Urothelium cell line (cell line): ENCODE results near the gene TUBB4B.

Source experiments
- DNase-seq: peaks from one replicate; pipeline ENCODE4 v3.0.0; 2011; ENCODE audit warnings: low spot score, mixed read lengths
- FAIRE-seq: peaks from 2 replicates; lab custom pipeline; 2011; peaks lifted over from hg19 to GRCh38; lab: Jason Lieb, UNC

The TUBB4B gene

DNA sequence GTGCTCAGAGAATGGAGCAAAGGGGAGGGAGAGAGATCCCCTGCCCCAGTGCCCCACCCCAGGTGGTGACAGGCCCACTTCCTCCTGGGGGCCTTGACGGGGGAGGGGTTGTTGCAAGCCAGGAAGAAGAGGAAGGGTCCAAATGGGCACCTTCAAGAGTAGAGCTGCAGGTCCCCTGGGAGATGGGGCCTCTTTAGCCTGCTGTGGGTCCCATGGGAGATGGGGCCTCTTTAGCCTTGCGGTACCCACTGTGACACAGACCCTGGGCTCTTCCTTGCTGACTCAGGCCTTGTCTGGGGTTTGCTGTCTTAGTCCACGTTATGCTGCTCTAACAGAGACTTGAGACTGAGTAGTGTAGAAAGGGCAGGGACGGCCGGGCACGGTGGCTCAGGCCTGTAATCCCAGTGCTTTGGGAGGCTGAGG lies 26.9 kb downstream of the TUBB4B start:
- DNase-seq (no peak), FAIRE-seq (no peak)

DNA sequence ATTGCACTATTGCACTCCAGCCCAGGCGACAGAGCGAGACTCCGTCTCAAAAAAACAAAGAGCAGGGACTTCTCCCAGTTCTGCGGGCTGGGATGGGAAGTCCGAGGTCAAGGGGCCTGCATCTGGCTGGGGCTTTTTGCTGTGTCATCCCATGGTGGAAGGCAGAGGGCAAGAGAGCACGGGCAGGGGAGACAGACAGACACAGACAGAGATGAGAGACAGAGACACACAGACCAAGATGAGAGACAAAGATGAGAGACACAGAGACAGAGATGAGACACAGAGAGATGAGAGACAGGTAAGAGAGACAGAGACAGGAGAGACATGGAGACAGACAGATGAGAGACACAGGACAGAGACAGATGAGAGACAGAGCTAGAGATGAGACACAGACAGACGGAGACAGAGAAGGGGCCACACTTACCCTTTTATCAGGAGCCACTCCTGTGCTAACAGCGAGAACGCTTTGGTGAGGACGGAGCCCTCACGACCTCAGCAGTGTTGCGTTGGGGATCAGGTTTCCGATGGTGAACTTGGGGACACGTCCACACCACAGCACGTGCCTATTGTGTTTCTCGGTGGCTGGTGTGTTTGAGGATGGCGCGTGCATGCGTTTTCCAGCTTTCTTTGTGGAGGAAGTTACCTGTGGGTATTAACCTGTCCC lies 27.6 kb downstream of the TUBB4B start:
- FAIRE-seq (no peak), DNase-seq (no peak)

DNA sequence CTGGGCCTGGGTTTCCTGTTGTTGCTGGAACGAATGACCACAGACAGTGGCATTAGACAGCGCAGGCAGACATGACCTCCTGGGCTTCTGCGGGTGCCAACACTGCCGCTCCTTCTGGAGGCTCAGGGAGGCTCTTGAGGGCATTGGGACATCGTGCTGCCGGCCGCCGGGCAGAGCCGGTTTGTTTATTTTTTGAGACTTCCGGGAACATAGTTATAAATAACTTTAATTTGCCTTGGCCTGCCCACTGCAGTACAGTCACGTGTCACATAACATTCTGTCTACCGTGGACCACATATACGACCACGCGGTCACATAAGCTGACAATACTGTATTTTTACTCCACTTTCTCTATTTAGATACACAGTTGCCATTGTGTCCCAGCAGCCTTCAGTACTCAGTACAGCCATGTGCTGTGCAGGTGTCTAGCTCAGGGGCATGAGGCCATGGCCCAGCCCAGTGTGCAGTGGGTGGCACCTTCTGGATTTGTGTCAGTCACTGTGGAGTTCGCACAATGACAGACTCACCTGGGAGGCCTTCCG lies 28.2 kb downstream of the TUBB4B start:
- FAIRE-seq (no peak), DNase-seq (no peak)

DNA sequence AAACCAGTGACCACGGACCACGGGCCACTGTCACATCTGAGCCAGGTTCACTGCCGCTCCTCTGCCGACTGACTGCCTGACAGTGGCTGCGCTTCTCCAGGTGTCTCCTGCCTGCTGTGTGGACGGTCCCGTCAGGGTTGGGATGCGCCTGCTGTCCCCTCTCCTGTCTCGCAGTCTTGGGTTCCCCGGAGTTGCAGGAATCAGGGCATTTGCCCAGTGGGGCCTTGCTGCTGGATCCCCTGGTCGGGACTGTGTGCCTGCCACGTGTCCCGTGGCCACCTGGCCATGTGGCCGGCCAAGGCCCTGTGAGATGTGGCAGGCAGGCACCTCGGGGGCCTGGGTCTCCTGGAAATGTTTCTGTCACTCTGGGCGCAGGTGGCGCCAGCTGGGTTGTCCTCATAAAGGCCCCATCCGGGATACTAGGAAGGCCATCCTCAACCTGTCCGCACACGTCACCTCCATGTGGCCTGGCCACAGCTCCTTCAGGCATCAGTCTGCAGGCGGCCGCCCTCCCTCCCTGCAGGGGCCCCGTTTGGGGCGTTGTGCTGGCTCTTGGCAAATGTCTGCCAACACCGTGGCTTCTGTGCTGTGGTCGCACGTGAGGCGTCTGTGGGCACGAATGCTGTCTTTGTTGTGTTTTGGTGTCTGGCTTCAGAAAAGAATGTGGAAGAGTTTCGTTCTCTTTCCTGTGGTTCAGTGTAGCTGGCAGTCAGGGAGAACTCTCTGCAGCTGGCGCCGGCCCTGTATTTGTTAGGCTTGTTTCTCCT lies 30.0 kb downstream of the TUBB4B start:
- no peak for FAIRE-seq
- DNase-seq = no peak

DNA sequence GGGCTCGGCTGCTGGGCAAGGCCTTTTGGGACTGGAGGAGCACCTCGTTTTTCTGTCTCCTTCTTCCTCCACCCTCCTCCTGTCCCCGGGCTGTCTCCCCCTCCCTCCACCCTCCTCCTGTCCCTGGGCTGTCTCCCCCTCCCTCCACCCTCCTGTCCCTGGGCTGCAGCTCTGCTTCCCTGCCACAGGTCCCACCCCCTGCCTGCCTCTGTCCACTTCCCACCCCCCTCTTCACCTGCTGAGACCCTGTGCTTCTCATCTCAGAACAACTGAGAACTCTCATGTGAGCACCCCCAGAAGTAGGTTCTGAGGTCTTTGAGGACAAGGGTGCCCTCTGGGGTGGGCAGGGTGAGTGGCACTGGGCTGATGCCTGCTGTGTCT lies 30.6 kb downstream of the TUBB4B start:
- DNase-seq (no peak), FAIRE-seq (no peak)

DNA sequence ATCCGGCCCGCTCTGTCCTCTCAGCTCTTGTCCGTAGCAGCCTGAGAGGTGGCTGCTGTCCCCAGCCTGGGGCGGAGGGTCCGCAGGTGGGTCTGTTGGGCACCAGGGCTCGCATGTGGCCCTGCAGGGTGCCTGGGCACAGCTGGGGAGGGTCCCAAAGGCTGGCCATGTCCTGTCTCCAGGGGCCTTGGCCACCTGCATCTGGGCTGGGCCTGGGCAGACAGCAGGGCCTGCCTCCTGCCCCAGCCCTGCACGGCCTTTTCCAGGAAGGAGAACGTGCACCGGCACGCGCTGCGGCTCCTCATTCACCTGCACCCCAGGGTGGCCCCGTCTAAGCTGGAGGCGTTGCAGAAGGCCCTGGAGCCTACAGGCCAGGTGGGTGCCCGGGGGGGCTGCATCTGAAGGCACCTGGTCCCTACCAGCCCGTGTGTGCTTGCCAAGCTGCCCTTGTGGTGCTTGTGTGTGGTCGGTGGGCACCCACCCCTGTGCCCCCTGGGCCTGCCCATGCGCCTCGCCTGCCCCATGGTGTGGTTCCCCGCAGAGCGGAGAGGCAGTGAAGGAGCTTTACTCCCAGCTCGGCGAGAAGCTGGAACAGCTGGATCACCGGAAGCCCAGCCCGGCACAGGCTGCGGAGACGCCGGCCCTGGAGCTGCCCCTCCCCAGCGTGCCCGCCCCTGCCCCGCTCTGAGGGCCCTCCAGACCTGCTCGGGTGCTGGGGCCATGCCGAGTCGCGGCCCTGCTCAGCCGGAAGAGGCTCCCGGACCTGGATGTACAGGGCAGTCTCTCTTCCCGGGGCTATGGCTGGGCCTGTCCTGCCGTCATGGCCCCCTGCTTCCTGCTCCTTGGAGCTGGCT lies 31.4 kb downstream of the TUBB4B start:
- FAIRE-seq (no peak), DNase-seq (no peak)

DNA sequence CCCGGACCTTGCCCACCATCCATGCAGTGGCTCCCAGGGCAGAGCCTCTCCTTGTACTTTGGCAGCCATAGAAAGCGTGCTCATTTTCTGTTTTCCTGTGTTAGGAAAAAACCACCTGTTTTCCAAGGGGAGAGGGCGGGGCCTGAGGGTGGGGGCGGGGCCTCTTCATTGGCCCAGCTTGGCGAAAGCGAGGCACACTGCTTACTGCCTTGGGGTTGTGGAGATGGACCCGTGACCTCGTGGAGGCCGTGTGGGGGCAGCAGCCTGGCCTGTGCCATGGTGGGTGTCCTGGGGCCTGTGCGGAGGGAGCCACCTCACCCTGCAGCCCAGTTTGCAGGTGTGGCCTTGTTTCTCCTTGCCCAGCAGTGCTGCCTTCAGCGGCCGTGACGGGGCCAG lies 32.0 kb downstream of the TUBB4B start:
- DNase-seq (no peak), FAIRE-seq (no peak)

DNA sequence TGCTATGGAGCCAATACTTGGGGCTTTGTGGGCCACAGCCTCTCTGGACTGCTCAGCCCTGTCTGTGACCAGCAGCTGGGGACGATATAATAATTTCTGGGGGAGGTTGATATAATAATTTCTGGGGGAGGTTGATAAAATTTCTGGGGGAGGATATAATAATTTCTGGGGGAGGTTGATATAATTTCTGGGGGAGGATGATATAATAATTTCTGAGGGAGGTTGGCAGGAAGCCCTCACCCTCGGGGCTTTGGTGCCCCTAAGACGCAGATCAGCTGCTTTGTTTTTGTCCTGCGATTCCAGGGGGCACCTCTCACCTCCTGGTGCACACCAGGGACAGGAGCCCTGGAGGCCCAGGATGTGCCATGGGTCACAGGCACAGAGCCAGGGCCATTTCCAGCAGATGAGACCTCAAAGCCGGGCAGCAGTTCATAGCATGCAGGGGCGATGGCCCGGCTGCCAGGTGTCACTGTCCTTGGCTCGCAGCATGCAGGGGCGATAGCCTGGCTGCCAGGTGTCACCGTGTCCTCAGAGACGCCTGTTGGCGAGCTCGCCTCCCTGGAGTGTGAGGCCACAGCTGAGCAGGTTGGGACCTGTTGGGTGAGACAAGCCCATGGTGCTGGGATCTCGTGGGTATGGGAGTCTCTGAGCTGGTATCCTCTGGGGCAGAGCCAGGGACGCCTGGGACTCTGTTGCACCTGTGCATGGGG lies 32.7 kb downstream of the TUBB4B start:
- no peak for DNase-seq
- FAIRE-seq = no peak

DNA sequence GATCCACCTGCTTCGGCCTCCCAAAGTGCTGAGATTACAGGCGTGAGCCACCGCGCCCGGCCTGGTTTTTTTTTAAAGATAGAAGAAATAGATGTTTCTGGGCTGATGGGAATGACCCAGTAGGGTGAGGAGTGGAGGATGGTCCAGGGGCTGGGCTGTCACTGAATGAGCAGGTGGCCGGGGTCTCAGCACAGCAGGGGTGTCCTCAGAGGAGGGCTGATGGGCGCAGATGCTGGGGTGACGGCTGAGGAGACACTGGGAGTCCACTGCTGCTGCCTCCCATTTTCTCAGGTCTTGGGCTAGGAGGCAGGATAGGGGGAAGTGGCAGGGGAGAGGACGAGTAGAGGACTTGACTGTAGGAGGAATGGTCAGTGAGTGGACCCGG lies 34.1 kb downstream of the TUBB4B start:
- no peak for FAIRE-seq
- no peak for DNase-seq

DNA sequence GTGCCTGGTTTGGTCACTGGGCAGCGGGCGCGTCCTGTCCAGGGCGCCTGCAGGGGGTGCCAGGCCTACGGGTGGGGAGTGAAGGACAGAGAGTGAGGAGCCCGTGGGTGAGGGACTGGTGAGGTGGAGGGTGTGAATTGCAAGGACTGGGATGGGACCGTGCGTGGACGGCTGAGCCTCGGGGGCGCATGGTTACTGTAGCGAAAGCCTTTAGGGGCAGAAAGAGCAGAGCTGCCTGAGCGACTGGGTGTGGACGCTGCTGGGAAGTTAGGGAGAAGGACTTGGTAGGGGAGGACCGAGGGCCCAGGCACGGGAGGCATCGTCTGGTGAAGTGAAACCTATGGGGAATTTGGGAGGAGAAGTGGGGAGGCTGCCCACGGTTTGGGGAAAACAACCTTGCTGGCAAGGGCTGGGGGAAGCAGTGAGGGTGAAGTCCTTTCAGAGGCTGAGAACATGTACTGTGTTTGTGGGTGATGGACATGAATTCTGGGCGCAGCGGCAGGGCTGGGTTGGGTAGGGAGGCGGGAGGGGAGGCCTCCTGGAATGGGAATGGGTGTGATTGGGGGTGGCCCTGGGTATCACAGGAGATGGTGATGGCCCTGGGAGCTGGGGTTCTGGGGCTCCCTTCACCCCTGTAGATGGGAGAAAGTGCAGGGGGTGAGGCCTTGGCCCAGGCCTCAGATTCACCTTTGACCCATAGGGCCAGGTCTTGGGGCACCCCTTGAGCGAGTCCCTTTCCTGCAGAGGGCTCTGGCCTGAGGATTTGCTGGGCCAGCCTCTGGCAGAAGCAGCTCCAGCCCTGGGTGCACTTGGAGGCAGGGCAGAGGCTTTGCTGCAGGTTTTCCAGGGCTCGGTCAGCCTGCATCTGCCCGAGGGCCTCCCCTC lies 34.7 kb downstream of the TUBB4B start:
- DNase-seq (no peak), FAIRE-seq (no peak)

DNA sequence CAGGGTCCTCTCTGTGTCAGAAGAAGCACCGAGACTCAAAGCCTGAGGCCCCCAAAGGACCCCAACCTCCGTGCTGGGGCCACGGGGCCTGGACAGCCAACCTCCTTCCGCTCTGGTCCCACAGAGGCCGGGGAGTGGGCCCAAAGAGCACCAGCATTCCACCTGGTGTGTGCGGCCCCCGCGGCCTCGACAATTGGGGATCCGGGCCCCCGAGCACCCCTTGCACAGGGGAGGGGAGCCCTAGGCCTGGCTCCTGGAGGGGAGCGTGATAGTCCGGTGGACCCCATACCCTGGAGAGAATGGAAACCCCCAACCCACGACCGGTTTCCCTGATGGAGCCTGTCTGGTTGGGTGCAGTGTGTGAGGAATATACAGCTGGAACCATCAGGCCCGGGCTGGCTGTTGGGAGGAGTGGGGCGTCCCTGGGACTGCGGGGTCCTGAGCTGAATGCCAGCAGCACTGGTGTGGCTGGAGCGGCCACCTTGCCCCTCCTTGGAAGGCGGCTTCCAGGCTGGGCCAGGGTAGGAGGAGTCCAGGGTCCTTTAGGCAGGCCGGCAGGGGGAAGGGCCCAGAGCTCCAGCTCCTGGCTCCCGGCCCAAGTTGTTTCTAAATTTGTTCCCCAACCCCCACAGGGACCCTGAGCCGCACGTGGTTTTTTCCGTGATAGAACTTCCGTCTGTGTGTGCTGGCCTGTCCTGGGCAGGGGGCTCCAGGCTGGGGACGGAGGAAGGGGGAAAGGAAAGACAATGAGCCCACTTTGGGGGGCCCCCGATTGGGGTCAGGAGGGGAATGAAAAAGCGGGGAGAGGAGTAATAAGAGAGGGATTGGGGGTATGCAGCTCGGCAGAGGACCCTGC lies 35.6 kb downstream of the TUBB4B start:
- DNase-seq (peak; percentile 80), FAIRE-seq (no peak)

DNA sequence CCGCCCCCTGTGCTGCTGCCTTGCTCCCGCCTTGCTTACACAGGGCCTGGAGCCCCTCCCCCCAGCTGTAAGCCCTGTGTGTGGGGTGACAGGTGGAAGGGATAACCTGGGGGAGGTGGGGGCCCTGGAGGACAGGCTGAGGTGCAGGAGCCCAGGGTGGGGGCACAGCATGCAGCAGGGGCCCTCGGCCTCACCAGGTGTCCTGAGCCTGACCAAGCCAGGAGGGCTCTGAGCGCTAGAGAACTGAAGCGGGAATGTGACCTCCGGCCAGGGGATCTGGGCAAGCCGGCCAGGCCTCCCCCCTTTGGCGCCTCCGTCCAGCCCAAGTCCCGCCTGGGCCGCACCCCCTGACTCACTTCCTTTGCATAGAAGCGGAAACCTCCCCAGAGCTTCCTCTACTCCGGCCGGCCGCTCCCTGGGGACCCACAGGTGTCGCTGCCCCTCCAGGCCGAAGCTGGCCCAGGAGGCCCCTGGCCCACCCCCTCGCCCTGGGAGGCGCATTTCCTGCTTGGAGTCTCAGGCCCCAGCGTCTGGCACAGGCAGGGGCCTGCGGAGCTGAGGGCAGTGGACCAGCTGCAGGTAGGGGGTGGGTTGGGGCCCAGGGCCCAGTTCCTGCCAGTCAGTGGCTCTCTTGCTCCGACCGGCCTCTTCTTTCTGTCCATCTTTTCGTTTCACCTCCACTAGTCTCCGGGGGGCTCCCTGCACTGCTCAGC lies 36.4 kb downstream of the TUBB4B start, which contains the start of gene TOR4A:
TSS of gene TOR4A (plus strand) at position 398 of the 713 bp plus-strand sequence. CDS start 964 bp downstream, outside the sequence.
- FAIRE-seq (no peak), DNase-seq (peak; percentile 91)

DNA sequence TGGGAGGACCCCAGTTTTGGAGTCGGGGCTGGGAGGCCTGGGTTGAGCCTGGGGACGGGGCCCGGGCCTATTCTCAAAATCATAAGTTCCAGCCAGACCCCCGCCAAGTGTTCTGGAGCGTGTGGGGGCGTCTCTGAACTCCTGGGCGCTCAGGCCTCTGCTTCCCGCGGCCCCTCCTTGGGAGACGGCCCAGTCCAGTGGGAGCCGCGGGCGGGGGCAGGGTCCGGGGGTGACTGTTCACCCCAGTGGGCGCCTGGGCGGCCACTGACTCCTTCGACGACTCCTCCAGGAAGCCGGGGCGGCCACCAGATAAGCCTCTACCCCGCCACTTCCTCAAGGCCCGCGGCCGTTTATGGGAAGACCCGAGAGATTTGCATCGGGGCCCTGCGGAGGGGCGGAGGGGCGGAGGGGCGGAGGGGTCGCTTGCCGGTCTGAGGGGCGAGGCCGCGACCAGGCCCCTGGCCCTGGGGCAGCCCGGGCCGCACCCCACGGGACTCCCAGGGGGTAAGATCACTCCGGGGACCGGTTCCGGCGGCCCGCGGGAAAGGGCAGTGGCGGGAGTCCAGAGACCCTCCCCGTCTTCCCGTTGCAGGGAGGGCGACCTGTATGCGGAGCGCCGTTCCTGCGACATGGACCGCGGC lies 37.1 kb downstream of the TUBB4B start:
- FAIRE-seq (no peak), DNase-seq (no peak)

DNA sequence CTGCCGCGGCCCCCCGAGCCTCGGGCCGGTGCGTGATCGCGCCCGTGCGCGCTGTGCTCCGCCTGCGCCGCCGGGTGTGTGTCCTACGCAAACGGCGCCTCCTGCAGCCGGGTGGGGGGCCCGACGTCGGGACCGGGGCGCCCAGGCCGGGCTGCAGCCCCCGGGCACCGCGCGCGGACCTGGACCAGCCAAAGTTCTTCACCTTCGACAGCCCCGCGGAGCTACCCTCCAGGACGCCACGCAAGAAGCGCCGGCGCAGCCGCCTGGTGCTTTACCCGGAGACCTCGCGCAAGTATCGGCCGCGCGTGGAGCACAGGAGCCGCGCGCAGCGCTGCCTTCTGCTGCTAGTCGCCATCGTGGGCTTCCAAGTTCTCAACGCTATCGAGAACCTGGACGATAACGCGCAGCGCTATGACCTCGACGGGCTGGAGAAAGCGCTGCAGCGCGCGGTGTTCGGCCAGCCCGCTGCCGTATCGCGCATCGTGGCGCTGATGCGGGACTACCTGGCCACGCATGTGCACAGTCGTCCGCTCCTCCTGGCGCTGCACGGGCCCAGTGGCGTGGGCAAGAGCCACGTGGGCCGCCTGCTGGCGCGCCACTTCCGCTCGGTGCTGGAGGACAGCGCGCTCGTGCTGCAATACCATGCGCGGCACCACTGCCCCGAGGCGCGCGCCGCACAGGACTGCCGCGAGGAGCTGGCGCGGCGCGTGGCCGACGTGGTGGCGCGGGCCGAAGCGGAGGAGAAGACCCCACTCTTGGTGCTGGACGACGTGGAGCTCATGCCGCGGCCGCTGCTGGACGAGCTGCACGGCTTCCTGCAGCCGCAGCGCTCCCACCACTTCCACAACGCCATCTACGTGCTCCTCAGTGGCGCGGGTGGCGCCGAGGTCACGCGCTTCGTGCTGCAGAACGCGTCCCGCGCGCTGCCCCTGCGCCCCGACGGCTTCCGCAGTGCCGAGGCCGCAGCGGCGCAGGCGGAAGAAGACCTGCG lies 37.9 kb downstream of the TUBB4B start:
- no peak for FAIRE-seq

DNA sequence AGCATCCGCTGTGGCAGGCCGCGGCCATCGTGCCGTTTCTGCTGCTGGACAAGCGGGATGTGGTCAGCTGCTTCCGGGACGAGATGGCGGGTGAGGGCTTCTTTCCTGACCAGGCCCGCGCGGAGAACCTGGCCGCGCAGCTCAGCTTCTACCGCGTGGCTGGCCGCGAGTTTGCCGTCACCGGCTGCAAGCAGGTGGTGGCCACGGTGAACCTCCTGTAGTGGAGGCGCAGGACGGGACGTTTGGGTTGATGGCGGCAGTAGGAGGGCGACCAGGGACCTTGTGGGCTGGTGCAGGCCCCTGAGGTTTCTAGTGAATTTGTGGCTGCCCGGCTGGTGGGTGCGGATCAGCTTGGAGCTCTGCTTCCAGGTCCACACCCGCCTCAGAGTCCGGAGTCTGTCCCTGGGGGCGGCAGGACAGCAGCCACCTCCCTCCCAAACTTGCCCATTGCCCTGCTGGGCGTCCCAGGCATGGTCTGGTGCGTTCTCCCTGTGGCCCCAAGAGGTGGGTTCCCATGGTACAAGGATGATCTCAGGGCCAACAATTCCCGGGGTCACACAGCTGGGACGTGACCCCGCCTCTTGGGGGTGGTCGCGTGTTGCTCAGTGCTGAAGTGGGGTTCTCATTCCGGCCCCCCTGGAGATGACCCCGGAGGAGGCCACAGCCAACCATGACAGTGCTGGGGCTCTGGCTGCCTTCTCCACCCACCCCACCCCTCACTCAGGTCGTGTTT lies 38.8 kb downstream of the TUBB4B start:
- no peak for FAIRE-seq

More for the DNA sequence above, 37.9 kb downstream of the TUBB4B start:
- no peak for DNase-seq

More for the DNA sequence above, 38.8 kb downstream of the TUBB4B start:
- DNase-seq = no peak
